Middle frontal gyrus (tissue), 1 donor: Measurements from ENCODE around the gene CARD9.
"Not testable (repeated sequence)": the region's sequence is repeated elsewhere in the genome, so short reads cannot be mapped to it uniquely, and the experiment has no call there.

ENCODE experiments used
- DNase-seq: peaks from one replicate; pipeline ENCODE4 v3.0.0-alpha.2; 2015; ENCODE audit warnings: low spot score; ENCODE audit errors: extremely low spot score

Gene CARD9

GRCh38 chr9:136373300-136374182 is at the start of gene CARD9:
Gene CARD9, minus strand, starts transcription at chr9:136373669. Its CDS starts 1,591 bp downstream, at chr9:136372078.
- DNase-seq = no peak

- no peak for DNase-seq
These were observed 49.4 kb upstream of the CARD9 start for GRCh38 chr9:136422876-136423275.

GRCh38 chr9:136421791-136422190 is 48.3 kb upstream of the CARD9 start:
- no peak for DNase-seq

- no peak for DNase-seq
These were observed 45.6 kb upstream of the CARD9 start for GRCh38 chr9:136419092-136419420.

- no peak for DNase-seq
These were observed 45.0 kb upstream of the CARD9 start for GRCh38 chr9:136418182-136419091.

GRCh38 chr9:136416914-136417313 is 43.4 kb upstream of the CARD9 start:
- no peak for DNase-seq

GRCh38 chr9:136416427-136416826 is 43.0 kb upstream of the CARD9 start:
- no peak for DNase-seq

- no peak for DNase-seq
These were observed 39.5 kb upstream of the CARD9 start for GRCh38 chr9:136412962-136413361.

- DNase-seq = no peak
These were observed 37.9 kb upstream of the CARD9 start for GRCh38 chr9:136411378-136411777.

GRCh38 chr9:136410500-136411287 is 37.2 kb upstream of the CARD9 start, which contains the start of the genes ENTR1 and PMPCA:
Gene ENTR1, minus strand, starts transcription at chr9:136410614. Its CDS starts 217 bp downstream, at chr9:136410397.
Gene PMPCA, plus strand, starts transcription at chr9:136410658. Its CDS starts 11 bp downstream, at chr9:136410669.
- DNase-seq = peak; percentile 91

GRCh38 chr9:136409557-136410455 is 36.3 kb upstream of the CARD9 start:
- no peak for DNase-seq

GRCh38 chr9:136407911-136408310 is 34.4 kb upstream of the CARD9 start:
- no peak for DNase-seq

GRCh38 chr9:136407061-136407460 is 33.6 kb upstream of the CARD9 start:
- DNase-seq = not testable (repeated sequence)

GRCh38 chr9:136405904-136406303 is 32.4 kb upstream of the CARD9 start:
- DNase-seq = not testable (repeated sequence)

- no peak for DNase-seq
These were observed 32.0 kb upstream of the CARD9 start for GRCh38 chr9:136405481-136405880.

GRCh38 chr9:136404801-136405136 is 31.3 kb upstream of the CARD9 start:
- DNase-seq = no peak

GRCh38 chr9:136403915-136404800 is 30.7 kb upstream of the CARD9 start:
- DNase-seq = no peak

- DNase-seq = no peak
These were observed 30.1 kb upstream of the CARD9 start for GRCh38 chr9:136403538-136403914.

GRCh38 chr9:136402067-136402466 is 28.6 kb upstream of the CARD9 start:
- DNase-seq = no peak
